A549 (cell line): Measurements from ENCODE around the gene LTB. TPM values are rescaled to one million over a fixed set of nuclear protein-coding genes. Genes with fewer than 3 reads are reported as not detected.

Experiments used
- ATAC-seq, 2 experiments: fragments of 200-7000 bp in 1 of 2; fragments of >200 bp in 1 of 2; cut with Nextera tagmentation in 1 of 2; cut with Tn5 transposase in 1 of 2; 3 replicates each; pipeline versions ENCODE4 v1.8.0 to v1.9.1; 2018 to 2020; ENCODE audit warnings: mild to moderate bottlenecking in 1 of 2, moderate library complexity in 1 of 2
- CTCF ChIA-PET: fragments of 300-600 bp; sonication (Branson Sonifier 250); formaldehyde crosslinking; extraction: SDS; loops from one replicate; lab custom pipeline; 2021; ENCODE audit warnings: antibody characterized with exemption, inconsistent platforms; lab: Yijun Ruan, JAX
- POLR2A ChIA-PET: fragments of 350-600 bp; formaldehyde crosslinking; extraction: SDS; loops from one replicate; lab custom pipeline; 2021; ENCODE audit warnings: antibody characterized with exemption, inconsistent platforms; lab: Yijun Ruan, JAX
- DNase-seq, 2 experiments: peaks; one replicate each; pipeline versions ENCODE4 v3.0.0 to v3.0.0-alpha.2; 2011 to 2016; ENCODE audit warnings: low read depth in 1 of 2, low spot score in 1 of 2
- FAIRE-seq: peaks from 2 replicates; lab custom pipeline; 2011; peaks lifted over from hg19 to GRCh38; lab: Jason Lieb, UNC
- H3K27ac ChIP-seq, 2 experiments: fragments of >200 bp; sonication (Bioruptor Twin); formaldehyde crosslinking; 3 replicates each; pipeline ENCODE4 v1.5.1; 2016 to 2017
- H3K4me1 ChIP-seq: fragments of >200 bp; sonication (Bioruptor Twin); formaldehyde crosslinking; 3 replicates; pipeline ENCODE4 v1.6.1; 2016
- H3K4me2 ChIP-seq: fragments of >200 bp; sonication (Bioruptor Twin); formaldehyde crosslinking; 3 replicates; pipeline ENCODE4 v1.6.1; 2016
- H3K4me3 ChIP-seq: fragments of >200 bp; sonication (Bioruptor Twin); formaldehyde crosslinking; 3 replicates; pipeline ENCODE4 v1.5.1; 2016
- H3K9me3 ChIP-seq: fragments of >200 bp; sonication (Bioruptor Twin); formaldehyde crosslinking; 3 replicates; pipeline ENCODE4 v1.6.1; 2016
- CHD4 ChIP-seq: fragments of 200-600 bp; sonication (generic); IDR thresholded peaks from 2 replicates; pipeline ENCODE4 v1.6.1; 2016; ENCODE audit warnings: antibody characterized with exemption, mild to moderate bottlenecking, borderline replicate concordance
- EHF ChIP-seq: fragments of 250-450 bp; sonication (Bioruptor Pico); IDR thresholded peaks from 2 replicates; pipeline ENCODE4 v1.5.0; 2020; ENCODE audit warnings: mild to moderate bottlenecking
- ELK1 ChIP-seq: fragments of 150-350 bp; IDR thresholded peaks from 2 replicates; pipeline ENCODE4 v1.6.1; 2014; ENCODE audit warnings: low read depth, mild to moderate bottlenecking, low read length
- EP300 ChIP-seq, 2 experiments: fragments of >200 bp; sonication (Bioruptor Twin); formaldehyde crosslinking; IDR thresholded peaks; 2 replicates in 1 of 2; 3 replicates in 1 of 2; pipeline ENCODE4 v1.6.1; 2016 to 2017
- ESRRA ChIP-seq: fragments of 150-350 bp; IDR thresholded peaks from 2 replicates; pipeline ENCODE4 v1.6.1; 2014; ENCODE audit warnings: mild to moderate bottlenecking, low read length, borderline replicate concordance
- FOSL2 ChIP-seq, 2 experiments: fragments of 450-650 bp in 1 of 2; fragments of >200 bp in 1 of 2; sonication (Bioruptor Twin) in 1 of 2; formaldehyde crosslinking; IDR thresholded peaks; 2 replicates each; pipeline versions ENCODE4 v1.5.0 to v1.6.1; 2016 to 2020; ENCODE audit warnings: mild to moderate bottlenecking in 1 of 2, moderate library complexity in 1 of 2
- FOXS1 ChIP-seq: fragments of 250-450 bp; sonication (Bioruptor Pico); IDR thresholded peaks from 2 replicates; pipeline ENCODE4 v1.5.0; 2020; ENCODE audit warnings: mild to moderate bottlenecking, moderate library complexity
- JUNB ChIP-seq: fragments of >200 bp; sonication (Bioruptor Twin); formaldehyde crosslinking; IDR thresholded peaks from 2 replicates; pipeline ENCODE4 v1.6.1; 2016
- MAZ ChIP-seq: fragments of 150-350 bp; IDR thresholded peaks from 2 replicates; pipeline ENCODE4 v1.6.1; 2014; ENCODE audit warnings: antibody characterized with exemption, low read depth, low read length, borderline replicate concordance
- RNF2 ChIP-seq: fragments of 200-600 bp; sonication (generic); IDR thresholded peaks from 2 replicates; pipeline ENCODE4 v1.6.1; 2016; ENCODE audit warnings: low read depth, mild to moderate bottlenecking, antibody characterized with exemption, moderate library complexity, borderline replicate concordance
- SMC3 ChIP-seq: fragments of >200 bp; sonication (Bioruptor Twin); formaldehyde crosslinking; IDR thresholded peaks from 3 replicates; pipeline ENCODE4 v1.6.1; 2018; ENCODE audit warnings: inconsistent platforms
- TFCP2L1 ChIP-seq: fragments of 250-450 bp; sonication (Bioruptor Pico); IDR thresholded peaks from 2 replicates; pipeline ENCODE4 v1.5.0; 2021; ENCODE audit warnings: mild to moderate bottlenecking
- ZFP36 ChIP-seq: fragments of 450-650 bp; IDR thresholded peaks from 2 replicates; pipeline ENCODE4 v1.6.1; 2014; ENCODE audit warnings: borderline replicate concordance; ENCODE audit not compliant: partially characterized antibody
- WGBS: methylation state at CpG from one replicate; pipeline ENCODE4 v1.1.6; 2017; ENCODE audit errors: missing lambda C conversion rate; 5-methylcytosine and 5-hydroxymethylcytosine counted together
- polyA plus RNA-seq, 4 experiments: library from polyadenylated mRNA; depleted of rRNA in 3 of 4; stranded (reverse); fragments of >200 nt; fragmentation: RNase III in 1 of 4; extraction: RNeasy Plus Mini Kit Qiagen cat#74134 plus additional on column Dnase treatment in 1 of 4; gene quantifications; 2 replicates in 3 of 4; 3 replicates in 1 of 4; pipeline ENCODE4 v1.2.3, GENCODE V29; 2011 to 2017
- TF ChIP-seq, protein P1 (sequence below): fragments of >200 bp; sonication (Bioruptor Twin); formaldehyde crosslinking; IDR thresholded peaks from 3 replicates; pipeline ENCODE4 v1.5.1; 2016

Gene LTB
- polyA plus RNA-seq, 2 of the 4 experiments (the other 2 are of a cell fraction), result 0.14 to 0.26 TPM

GRCh38 chr6:31559606-31559957, 22.6 kb downstream of the LTB start (continued):
- TF ChIP-seq, protein P1, sequence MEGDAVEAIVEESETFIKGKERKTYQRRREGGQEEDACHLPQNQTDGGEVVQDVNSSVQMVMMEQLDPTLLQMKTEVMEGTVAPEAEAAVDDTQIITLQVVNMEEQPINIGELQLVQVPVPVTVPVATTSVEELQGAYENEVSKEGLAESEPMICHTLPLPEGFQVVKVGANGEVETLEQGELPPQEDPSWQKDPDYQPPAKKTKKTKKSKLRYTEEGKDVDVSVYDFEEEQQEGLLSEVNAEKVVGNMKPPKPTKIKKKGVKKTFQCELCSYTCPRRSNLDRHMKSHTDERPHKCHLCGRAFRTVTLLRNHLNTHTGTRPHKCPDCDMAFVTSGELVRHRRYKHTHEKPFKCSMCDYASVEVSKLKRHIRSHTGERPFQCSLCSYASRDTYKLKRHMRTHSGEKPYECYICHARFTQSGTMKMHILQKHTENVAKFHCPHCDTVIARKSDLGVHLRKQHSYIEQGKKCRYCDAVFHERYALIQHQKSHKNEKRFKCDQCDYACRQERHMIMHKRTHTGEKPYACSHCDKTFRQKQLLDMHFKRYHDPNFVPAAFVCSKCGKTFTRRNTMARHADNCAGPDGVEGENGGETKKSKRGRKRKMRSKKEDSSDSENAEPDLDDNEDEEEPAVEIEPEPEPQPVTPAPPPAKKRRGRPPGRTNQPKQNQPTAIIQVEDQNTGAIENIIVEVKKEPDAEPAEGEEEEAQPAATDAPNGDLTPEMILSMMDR, result no peak
- TF ChIP-seq TFCP2L1 (no peak), ELK1 (no peak), SMC3 (no peak), ZFP36 (no peak), FOXS1 (CRISPR knock-in tag) (no peak), EHF (CRISPR knock-in tag) (no peak), CHD4 (no peak)

GRCh38 chr6:31558631-31559500, 23.4 kb downstream of the LTB start:
- WGBS, result 93% methylated on average over 11 of the region's 14 CpGs
- peaks cover 27% of the 10 kb centered on the region for H3K4me1 ChIP-seq
- no peak overlapping the region for H3K4me3 ChIP-seq
- no peaks in the 10 kb centered on the region for H3K9me3 ChIP-seq
- peak overlapping the region in 1 of 2 experiments; percentile 74; a peak in 2 of 6 replicates for H3K27ac ChIP-seq
- ChIA-PET POLR2A (no interaction called here), CTCF (interaction anchor here (0.6 to 3.7 kb wide), 8 partner anchors 10 to 135 kb away, joined by 3 to 10 read pairs (median 5); partner anchors contain the start of genes ATP6V1G2, LTA, LTB and NFKBIL1)
- no peak overlapping the region for H3K4me2 ChIP-seq
- DNase-seq (no peak), FAIRE-seq (no peak), ATAC-seq (no peak)
- no peak for TF ChIP-seq EP300 (IDR thresholded peaks at IDR 0.05)

DNA sequence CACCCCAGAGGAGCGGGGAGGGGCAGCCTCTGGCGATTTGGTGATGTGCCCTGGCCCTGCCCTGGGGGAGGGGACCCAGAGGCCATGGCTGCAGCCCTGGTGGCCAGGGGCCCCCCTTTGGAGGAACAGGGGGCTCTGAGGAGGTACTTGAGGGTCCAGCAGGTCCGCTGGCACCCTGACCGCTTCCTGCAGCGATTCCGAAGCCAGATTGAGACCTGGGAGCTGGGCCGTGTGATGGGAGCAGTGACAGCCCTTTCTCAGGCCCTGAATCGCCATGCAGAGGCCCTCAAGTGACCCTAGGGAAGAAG, 24.0 kb downstream of the LTB start:
- no peak for ATAC-seq
- Histone ChIP-seq H3K9me3 (no peaks in the 10 kb centered on the region), H3K4me2 (no peak overlapping the region), H3K4me3 (no peak overlapping the region), H3K27ac (no peak overlapping the region; a peak in 1 of 6 replicates), H3K4me1 (peaks cover 27% of the 10 kb centered on the region)
- ChIA-PET POLR2A (no interaction called here), CTCF (interaction anchor here (0.6 to 3.7 kb wide), 6 partner anchors 10 to 136 kb away, joined by 3 to 10 read pairs (median 6); partner anchors contain the start of genes ATP6V1G2, LTA, LTB and NFKBIL1)
- FAIRE-seq, result no peak
- DNase-seq, result no peak
- WGBS, result 67% methylated on average over 1 of the region's 8 CpGs
- TF ChIP-seq ESRRA (no peak), RNF2 (no peak), MAZ (no peak)

DNA sequence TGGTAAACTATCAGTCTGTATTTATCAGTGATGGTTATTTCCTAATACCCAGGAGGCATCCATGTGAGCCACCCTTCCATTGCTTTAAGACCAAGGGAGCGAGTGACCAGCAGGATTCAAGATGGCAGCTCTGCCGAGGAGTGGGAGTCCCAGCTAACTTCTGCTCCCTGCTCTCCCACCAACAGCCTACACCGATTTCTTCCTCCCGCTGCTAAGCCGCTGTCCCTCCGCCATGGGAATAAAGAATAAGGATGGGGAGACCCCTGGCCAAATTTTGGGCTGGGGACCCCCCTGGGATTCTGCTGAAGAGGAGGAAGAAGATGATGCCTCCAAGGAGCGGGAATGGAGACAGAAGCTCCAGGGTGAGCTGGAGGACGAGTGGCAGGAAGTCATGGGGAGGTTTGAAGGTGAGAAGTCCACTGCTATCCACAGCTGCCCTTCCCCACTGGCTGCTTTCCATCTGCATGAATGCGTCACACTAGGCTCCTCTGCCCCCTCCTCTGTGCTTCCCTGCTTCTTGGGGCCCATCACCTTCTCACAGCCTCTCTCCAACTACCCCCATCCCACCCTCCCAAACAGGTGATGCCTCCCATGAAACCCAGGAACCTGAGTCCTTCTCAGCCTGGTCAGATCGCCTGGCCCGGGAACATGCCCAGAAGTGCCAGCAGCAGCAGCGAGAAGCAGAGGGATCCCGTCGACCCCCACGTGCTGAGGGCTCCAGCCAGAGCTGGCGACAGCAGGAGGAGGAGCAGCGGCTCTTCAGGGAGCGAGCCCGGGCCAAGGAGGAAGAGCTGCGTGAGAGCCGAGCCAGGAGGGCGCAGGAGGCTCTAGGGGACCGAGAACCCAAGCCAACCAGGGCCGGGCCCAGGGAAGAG, 24.5 kb downstream of the LTB start:
- WGBS, result 88% methylated on average over 21 of the region's 24 CpGs
- Histone ChIP-seq H3K4me3 (no peak overlapping the region), H3K4me2 (no peak overlapping the region), H3K4me1 (peaks cover 24% of the 10 kb centered on the region)
- FAIRE-seq, result no peak
- DNase-seq, result no peak
- no peak for ATAC-seq
- CTCF ChIA-PET, result interaction anchor here (0.5 to 3.7 kb wide), 7 partner anchors 10 to 299 kb away, joined by 3 to 10 read pairs (median 6); partner anchors contain the start of genes ATP6V1G2, LTA, LTB and NFKBIL1
- no peak for TF ChIP-seq FOSL2 (IDR thresholded peaks at IDR 0.05)
- no peak for TF ChIP-seq FOSL2 (CRISPR knock-in tag; IDR thresholded peaks at IDR 0.05)
- no peak for TF ChIP-seq ESRRA
- TF ChIP-seq ZFP36, result no peak
- no peak for TF ChIP-seq JUNB
- TF ChIP-seq, all 56 proteins: peak for 0
- Histone ChIP-seq H3K9me3 (no peaks in the 10 kb centered on the region), H3K27ac (no peak overlapping the region)
- POLR2A ChIA-PET, result no interaction called here
